WTC11 (cell line): ENCODE results near the gene RGL3. TPM values are rescaled to one million over a fixed set of nuclear protein-coding genes. Genes with fewer than 3 reads are reported as not detected.

Experiments
- total RNA-seq: library from RNA; stranded (reverse); gene quantifications from 3 replicates; pipeline ENCODE4 v1.2.3, GENCODE V29; 2021

Gene RGL3
- total RNA-seq, 1 experiment from 2014 or later = 69.0 TPM

Other genes with a start within 250 kb of the RGL3 start
- gene KANK2, start 221.8 kb downstream of the RGL3 start, total RNA-seq = 31.8 to 35.1 TPM (median 33.2 TPM) in 3 replicates
- 0.30 TPM in 1 of 3 replicates, not detected in the others for gene ANGPTL8, start 179.7 kb downstream of the RGL3 start, total RNA-seq
- gene DOCK6, start 156.8 kb downstream of the RGL3 start, total RNA-seq = 88.8 to 100 TPM (median 90.7 TPM) in 3 replicates
- gene TSPAN16, start 123.2 kb downstream of the RGL3 start, total RNA-seq = 0.30 TPM in 1 of 3 replicates, not detected in the others
- 18.9 to 27.8 TPM (median 27.0 TPM) in 3 replicates for gene RAB3D, start 79.7 kb downstream of the RGL3 start, total RNA-seq
- gene TMEM205, start 73.0 kb downstream of the RGL3 start, total RNA-seq = 69.9 to 78.3 TPM (median 76.0 TPM) in 3 replicates
- gene CCDC159, start 72.8 kb downstream of the RGL3 start, total RNA-seq = 5.5 to 8.5 TPM (median 6.8 TPM) in 3 replicates
- 7.5 to 9.6 TPM (median 8.4 TPM) in 3 replicates for gene PLPPR2, start 63.9 kb downstream of the RGL3 start, total RNA-seq
- gene SWSAP1, start 44.6 kb downstream of the RGL3 start, total RNA-seq = 2.4 to 3.9 TPM (median 3.0 TPM) in 3 replicates
- 16.8 to 20.9 TPM (median 20.4 TPM) in 3 replicates for gene EPOR, start 35.0 kb downstream of the RGL3 start, total RNA-seq
- gene ODAD3, start 15.8 kb upstream of the RGL3 start, total RNA-seq = 4.1 to 5.8 TPM (median 4.8 TPM) in 3 replicates
- gene PRKCSH, start 16.3 kb upstream of the RGL3 start, total RNA-seq = 396 to 405 TPM (median 402 TPM) in 3 replicates
- 1.4 to 3.0 TPM (median 1.6 TPM) in 3 replicates for gene ELAVL3, start 61.7 kb upstream of the RGL3 start, total RNA-seq
- 10.3 to 13.4 TPM (median 11.5 TPM) in 3 replicates for gene ZNF653, start 86.5 kb upstream of the RGL3 start, total RNA-seq
- 56.4 to 64.1 TPM (median 61.7 TPM) in 3 replicates for gene ECSIT, start 109.8 kb upstream of the RGL3 start, total RNA-seq
- gene CNN1, start 119.5 kb upstream of the RGL3 start, total RNA-seq = 16.0 to 18.0 TPM (median 17.4 TPM) in 3 replicates
- gene ELOF1, start 139.9 kb upstream of the RGL3 start, total RNA-seq = 70.9 to 86.0 TPM (median 73.4 TPM) in 3 replicates
- gene ACP5, start 158.3 kb upstream of the RGL3 start, total RNA-seq = 8.6 to 14.3 TPM (median 11.8 TPM) in 3 replicates
- gene ZNF627, start 178.2 kb upstream of the RGL3 start, total RNA-seq = 12.6 to 13.2 TPM (median 12.7 TPM) in 3 replicates